Uterus (tissue), 4 donors: ENCODE results near the gene ATP6V0A4. TPM values are rescaled to one million over a fixed set of nuclear protein-coding genes. Genes with fewer than 3 reads are reported as not detected.

Experiments
- DNase-seq, 2 donors: peaks; one replicate each; pipeline ENCODE4 v3.0.0-alpha.2; 2019 to 2020
- H3K27ac ChIP-seq, 2 donors: fragments of 200-600 bp; sonication (generic); 1 replicate in 1 of 2; 2 replicates in 1 of 2; pipeline ENCODE4 v1.5.1; 2016 to 2018
- H3K27me3 ChIP-seq, 2 donors: fragments of 200-600 bp; sonication (generic); one replicate each; pipeline ENCODE4 v1.5.1; 2018 to 2019; ENCODE audit warnings: control low read depth in 1 of 2
- H3K36me3 ChIP-seq, 2 donors: fragments of 200-600 bp; sonication (generic); one replicate each; pipeline ENCODE4 v1.5.1; 2019; ENCODE audit warnings: control low read depth in 1 of 2
- H3K4me1 ChIP-seq, 2 donors: fragments of 200-600 bp; sonication (generic); one replicate each; pipeline ENCODE4 v1.5.1; 2018 to 2019; ENCODE audit warnings: control low read depth in 1 of 2
- H3K4me3 ChIP-seq, 2 donors: fragments of 200-600 bp; sonication (generic); 1 replicate in 1 of 2; 2 replicates in 1 of 2; pipeline ENCODE4 v1.5.1; 2018 to 2019; ENCODE audit warnings: mild to moderate bottlenecking in 1 of 2
- H3K9me3 ChIP-seq, 2 donors: fragments of 200-600 bp; sonication (generic); one replicate each; pipeline ENCODE4 v1.5.1; 2019; ENCODE audit warnings: control low read depth in 1 of 2
- CTCF ChIP-seq, 4 experiments: fragments of 200-600 bp in 2 of 4; fragments of 450-650 bp in 2 of 4; sonication (generic) in 2 of 4; IDR thresholded peaks; one replicate each; pipeline ENCODE4 v1.5.1; 2016 to 2019; ENCODE audit warnings: antibody characterized with exemption in 4 of 4, mild to moderate bottlenecking in 2 of 4, moderate library complexity in 1 of 4
- POLR2A ChIP-seq, 2 donors: fragments of 450-650 bp; IDR thresholded peaks; one replicate each; pipeline ENCODE4 v1.6.1; 2016; ENCODE audit warnings: antibody characterized with exemption in 2 of 2, mild to moderate bottlenecking in 1 of 2, moderate library complexity in 1 of 2
- intact Hi-C: fragments of 100-400 bp; cut with DNase I; formaldehyde crosslinking; loops from one replicate; pipeline ENCODE4 v1.15.1; 2023; ENCODE audit warnings: low total_unique reads
- total RNA-seq, 4 donors: library from RNA; depleted of rRNA in 3 of 4; stranded (reverse); fragments of >200 nt in 3 of 4; gene quantifications; one replicate each; pipeline versions ENCODE4 v1.1.0 to v1.2.4, GENCODE V29; 2014 to 2023
- donor health status: DM: yes; HTN: yes; CAD: no.

The ATP6V0A4 gene
- total RNA-seq, 4 donors from 2014 or later: not detected

GRCh38 chr7:138720286-138720685, 77.7 kb downstream of the ATP6V0A4 start:
- H3K9me3 ChIP-seq: no peaks in the 10 kb centered on the region
- no peaks in the 10 kb centered on the region for H3K36me3 ChIP-seq
- intact Hi-C loops: no loop called here
- H3K4me1 ChIP-seq: no peaks in the 10 kb centered on the region
- no peak for DNase-seq
- no peak for TF ChIP-seq CTCF (IDR thresholded peaks at IDR 0.05)
- TF ChIP-seq POLR2A (IDR thresholded peaks at IDR 0.05): no peak
- H3K4me3 ChIP-seq: no peak overlapping the region
- H3K27me3 ChIP-seq: no peaks in the 10 kb centered on the region
- H3K27ac ChIP-seq: no peak overlapping the region

DNA sequence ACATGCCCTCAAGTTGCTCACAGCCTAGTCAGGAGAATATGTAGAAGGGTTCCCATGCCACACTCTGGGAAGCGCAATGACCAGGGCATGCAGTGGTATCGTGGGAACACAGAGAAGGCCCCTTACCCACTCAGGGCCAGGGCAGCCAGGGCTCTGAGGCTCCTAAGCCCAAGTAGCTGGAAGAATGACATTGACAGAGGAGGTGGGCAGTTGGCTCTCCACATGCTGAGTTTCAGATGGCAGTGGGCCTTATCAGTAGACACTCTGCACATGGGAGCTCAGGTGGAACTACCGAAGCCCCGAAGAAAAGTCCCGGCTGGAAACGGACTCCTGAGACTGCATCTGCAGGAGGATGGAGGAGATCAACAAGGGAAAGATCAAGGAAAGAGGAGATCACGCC, 81.1 kb downstream of the ATP6V0A4 start:
- DNase-seq: no peak
- no peaks in the 10 kb centered on the region for H3K9me3 ChIP-seq
- intact Hi-C loops: no loop called here
- no peak overlapping the region for H3K27ac ChIP-seq
- H3K4me1 ChIP-seq: no peaks in the 10 kb centered on the region
- no peaks in the 10 kb centered on the region for H3K27me3 ChIP-seq
- TF ChIP-seq CTCF (IDR thresholded peaks at IDR 0.05): no peak
- TF ChIP-seq POLR2A (IDR thresholded peaks at IDR 0.05): no peak
- no peak overlapping the region for H3K4me3 ChIP-seq
- H3K36me3 ChIP-seq: no peaks in the 10 kb centered on the region

DNA sequence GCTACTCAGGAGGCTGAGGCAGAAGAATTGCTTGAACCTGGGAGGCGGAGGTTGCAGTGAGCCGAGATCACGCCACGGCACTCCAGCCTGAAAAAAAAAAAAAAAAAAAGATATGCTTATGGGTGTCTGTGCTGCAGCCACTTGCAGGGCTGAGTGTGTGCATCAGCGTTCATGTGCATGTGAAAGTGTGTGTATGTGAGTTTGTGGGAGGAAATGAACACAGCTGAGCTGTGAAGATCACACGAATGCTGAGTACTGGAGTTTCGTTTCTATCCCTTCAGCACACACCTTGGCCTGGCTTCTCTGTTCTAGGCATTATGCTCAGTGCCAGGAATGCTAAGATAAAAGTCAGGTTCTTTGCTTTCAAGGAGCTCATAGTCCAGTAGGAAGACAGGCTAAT, 84.8 kb downstream of the ATP6V0A4 start:
- no peak overlapping the region for H3K27ac ChIP-seq
- H3K27me3 ChIP-seq: no peaks in the 10 kb centered on the region
- no peak overlapping the region for H3K4me3 ChIP-seq
- TF ChIP-seq CTCF (IDR thresholded peaks at IDR 0.05) (no peak), POLR2A (IDR thresholded peaks at IDR 0.05) (no peak)
- no peaks in the 10 kb centered on the region for H3K36me3 ChIP-seq
- intact Hi-C loops: no loop called here
- no peak for DNase-seq
- H3K4me1 ChIP-seq: no peaks in the 10 kb centered on the region
- no peaks in the 10 kb centered on the region for H3K9me3 ChIP-seq

DNA sequence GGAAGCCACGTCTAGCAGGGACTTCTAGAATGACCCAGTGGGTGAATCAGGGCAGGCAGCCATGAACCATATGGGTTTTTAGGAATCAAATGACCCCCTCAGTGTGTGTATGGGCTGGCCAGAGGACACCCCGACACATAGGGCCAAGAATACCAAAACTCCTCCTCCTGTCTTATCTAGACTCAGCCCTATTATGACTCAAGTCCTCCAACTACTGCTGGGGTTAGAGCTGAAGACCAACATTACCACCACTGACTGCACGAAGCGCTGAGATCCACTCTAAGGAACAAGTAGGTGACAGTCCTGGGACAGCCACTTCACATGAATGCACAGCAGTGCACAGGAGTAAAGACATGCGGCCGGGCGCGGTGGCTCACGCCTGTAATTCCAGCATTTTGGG, 85.3 kb downstream of the ATP6V0A4 start:
- Histone ChIP-seq H3K9me3 (no peaks in the 10 kb centered on the region), H3K27ac (no peak overlapping the region), H3K4me3 (no peak overlapping the region), H3K27me3 (no peaks in the 10 kb centered on the region), H3K36me3 (no peaks in the 10 kb centered on the region), H3K4me1 (no peaks in the 10 kb centered on the region)
- intact Hi-C loops: no loop called here
- TF ChIP-seq POLR2A (IDR thresholded peaks at IDR 0.05) (no peak), CTCF (IDR thresholded peaks at IDR 0.05) (no peak)
- DNase-seq: no peak

DNA sequence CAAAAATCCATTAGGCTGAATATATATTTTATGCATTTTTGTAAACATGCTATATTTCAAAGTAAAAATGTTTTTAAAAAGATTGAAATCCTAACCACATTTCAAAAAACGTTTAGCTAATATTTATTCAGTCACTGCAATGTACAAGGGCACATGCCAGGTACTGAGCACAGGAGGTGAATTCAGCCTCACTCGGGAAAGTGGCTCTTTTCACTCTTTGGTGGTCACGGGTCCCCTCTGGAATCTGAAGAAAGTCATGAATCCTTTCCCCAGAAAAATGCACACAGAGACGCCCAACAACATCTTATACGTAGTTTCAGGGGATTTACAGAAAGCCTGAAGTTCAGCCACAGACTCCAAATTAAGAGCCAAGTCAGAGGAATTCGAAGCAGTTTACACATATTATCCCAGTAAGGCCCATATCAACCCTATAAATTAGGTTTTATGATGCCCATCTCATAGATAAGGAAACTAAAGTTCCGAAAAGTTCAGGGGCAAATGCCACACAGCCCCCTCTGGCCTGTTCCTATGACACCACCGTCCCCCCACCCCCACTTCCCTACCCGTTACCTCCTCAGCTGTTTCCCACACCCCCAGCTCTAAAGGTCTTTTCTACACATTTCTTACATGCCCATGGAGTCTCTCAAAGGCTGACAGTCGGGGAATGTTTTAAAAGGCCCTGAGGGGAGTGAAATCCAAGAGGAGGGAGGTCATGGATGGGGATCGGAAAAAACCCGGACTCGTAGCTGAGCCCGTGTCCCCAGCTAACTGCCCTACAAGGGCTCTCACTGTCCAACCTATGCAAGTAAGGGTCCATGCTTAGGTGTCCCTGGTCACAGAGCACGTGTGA, 87.2 kb downstream of the ATP6V0A4 start:
- DNase-seq: no peak
- Histone ChIP-seq H3K36me3 (no peaks in the 10 kb centered on the region), H3K9me3 (no peaks in the 10 kb centered on the region), H3K4me3 (no peak overlapping the region), H3K27me3 (no peaks in the 10 kb centered on the region), H3K27ac (no peak overlapping the region), H3K4me1 (no peaks in the 10 kb centered on the region)
- intact Hi-C loops: no loop called here
- TF ChIP-seq CTCF (IDR thresholded peaks at IDR 0.05) (no peak), POLR2A (IDR thresholded peaks at IDR 0.05) (no peak)
